GM18526 (cell line): Measurements from ENCODE around the gene OGG1.

Experiments used
- POLR2A ChIP-seq: IDR thresholded peaks from 3 replicates; pipeline ENCODE4 v1.6.1; 2011; ENCODE audit not compliant: insufficient read length; ENCODE audit errors: extremely low read depth

The OGG1 gene

DNA sequence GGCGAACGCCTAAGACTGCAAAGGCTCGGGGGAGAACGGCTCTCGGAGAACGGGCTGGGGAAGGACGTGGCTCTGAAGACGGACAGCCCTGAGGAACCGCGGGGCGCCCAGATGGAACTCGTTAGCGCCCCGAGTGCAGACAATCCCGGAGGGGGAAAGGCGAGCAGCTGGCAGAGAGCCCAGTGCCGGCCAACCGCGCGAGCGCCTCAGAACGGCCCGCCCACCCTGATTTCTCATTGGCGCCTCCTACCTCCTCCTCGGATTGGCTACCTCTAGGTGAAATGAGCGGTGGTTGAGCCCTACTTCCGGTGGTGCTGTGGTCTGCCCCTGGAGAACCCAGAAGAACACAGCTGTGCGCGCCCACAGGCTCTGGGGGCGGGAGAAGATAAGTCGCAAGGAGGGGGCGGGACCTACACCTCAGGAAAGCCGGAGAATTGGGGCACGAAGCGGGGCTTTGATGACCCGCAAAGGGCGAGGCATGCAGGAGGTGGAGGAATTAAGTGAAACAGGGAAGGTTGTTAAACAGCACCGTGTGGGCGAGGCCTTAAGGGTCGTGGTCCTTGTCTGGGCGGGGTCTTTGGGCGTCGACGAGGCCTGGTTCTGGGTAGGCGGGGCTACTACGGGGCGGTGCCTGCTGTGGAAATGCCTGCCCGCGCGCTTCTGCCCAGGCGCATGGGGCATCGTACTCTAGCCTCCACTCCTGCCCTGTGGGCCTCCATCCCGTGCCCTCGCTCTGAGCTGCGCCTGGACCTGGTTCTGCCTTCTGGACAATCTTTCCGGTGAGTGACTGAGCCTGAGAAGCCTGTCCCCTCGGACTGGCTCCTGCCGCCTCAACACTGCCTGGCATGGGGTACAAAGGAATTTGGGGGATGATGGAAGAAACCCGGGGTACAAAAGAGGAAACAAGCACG lies at the start of gene OGG1:
Gene OGG1, plus strand, starts transcription at position 308 of the 911 bp plus-strand sequence. Its CDS starts 335 bp downstream, at position 643.
- TF ChIP-seq POLR2A, result peak; percentile 68

- TF ChIP-seq POLR2A, result no peak
Observed at GRCh38 chr3:9700536-9700935, 49.2 kb upstream of the OGG1 start.

DNA sequence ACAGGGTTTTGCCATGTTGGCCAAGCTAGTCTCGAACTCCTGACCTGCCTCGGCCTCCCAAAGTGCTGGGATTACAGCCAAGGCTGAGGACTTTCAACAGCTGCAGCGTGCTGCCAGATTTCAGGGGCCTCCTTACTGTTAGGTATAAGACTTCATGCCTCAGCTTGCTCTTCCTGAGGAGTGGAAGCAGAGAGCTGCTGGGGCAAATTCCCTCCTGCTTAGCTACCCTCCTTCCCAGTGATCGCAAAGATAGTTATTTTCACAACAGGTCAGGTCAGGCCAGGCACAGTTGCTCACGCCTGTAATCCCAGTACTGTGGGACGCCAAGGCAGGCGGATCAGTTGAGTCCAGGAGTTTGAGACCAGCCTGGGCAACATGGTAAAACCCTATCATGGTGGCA lies 48.7 kb upstream of the OGG1 start:
- TF ChIP-seq POLR2A, result no peak

DNA sequence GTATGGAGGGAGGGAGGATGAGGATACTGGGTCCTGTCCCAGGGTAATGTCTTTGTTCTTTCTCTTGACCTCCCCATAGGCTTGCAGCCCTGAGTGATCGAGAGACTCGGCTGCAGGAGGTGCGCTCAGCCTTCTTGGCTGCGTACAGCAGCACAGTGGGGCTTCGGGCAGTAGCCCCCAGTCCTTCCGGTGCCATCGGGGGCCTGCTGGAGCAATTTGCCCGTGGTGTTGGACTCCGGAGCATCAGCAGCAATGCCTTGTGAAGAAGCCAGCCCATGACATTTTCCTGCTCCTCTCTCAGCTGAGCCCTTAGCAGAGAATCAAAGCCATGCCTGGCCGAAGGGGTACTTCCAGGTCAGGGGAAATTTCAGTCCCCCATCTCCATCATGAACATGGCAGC lies 48.0 kb upstream of the OGG1 start:
- TF ChIP-seq POLR2A, result no peak

- TF ChIP-seq POLR2A, result no peak
Observed at GRCh38 chr3:9703240-9703639, 46.5 kb upstream of the OGG1 start.

DNA sequence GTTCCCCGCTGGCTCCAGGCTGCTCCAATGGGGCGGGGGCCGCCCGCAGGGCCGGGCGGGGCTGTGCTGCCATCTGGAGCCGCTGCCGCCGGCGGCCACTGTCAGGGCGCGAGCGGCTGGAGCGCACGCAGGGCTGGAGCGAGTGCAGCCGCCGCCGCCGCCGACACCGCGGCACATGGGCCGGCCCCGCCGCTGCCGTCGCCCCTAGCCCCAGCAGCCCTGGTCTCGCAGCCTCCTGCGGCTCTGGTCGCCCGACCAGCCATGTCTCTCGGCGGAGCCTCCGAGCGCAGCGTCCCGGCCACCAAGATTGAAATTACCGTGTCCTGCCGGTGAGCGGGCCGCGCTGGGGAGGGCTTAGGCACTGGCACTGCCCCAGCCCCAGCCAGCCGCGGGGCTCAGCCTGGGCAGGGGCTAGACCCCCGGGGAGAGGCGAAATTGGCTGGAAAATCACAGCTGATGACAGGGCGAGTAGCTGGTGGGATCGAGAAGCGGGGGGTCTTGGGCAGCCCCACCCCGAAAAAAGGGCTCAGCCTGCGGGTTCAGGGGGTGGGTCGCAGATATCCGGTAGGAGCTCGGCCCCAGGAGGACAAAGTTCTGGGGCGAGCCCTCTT lies 45.9 kb upstream of the OGG1 start, which contains the start of gene CPNE9:
Gene CPNE9, plus strand, starts transcription at position 98 of the 611 bp plus-strand sequence. Its CDS starts 164 bp downstream, at position 262.
- TF ChIP-seq POLR2A, result no peak

DNA sequence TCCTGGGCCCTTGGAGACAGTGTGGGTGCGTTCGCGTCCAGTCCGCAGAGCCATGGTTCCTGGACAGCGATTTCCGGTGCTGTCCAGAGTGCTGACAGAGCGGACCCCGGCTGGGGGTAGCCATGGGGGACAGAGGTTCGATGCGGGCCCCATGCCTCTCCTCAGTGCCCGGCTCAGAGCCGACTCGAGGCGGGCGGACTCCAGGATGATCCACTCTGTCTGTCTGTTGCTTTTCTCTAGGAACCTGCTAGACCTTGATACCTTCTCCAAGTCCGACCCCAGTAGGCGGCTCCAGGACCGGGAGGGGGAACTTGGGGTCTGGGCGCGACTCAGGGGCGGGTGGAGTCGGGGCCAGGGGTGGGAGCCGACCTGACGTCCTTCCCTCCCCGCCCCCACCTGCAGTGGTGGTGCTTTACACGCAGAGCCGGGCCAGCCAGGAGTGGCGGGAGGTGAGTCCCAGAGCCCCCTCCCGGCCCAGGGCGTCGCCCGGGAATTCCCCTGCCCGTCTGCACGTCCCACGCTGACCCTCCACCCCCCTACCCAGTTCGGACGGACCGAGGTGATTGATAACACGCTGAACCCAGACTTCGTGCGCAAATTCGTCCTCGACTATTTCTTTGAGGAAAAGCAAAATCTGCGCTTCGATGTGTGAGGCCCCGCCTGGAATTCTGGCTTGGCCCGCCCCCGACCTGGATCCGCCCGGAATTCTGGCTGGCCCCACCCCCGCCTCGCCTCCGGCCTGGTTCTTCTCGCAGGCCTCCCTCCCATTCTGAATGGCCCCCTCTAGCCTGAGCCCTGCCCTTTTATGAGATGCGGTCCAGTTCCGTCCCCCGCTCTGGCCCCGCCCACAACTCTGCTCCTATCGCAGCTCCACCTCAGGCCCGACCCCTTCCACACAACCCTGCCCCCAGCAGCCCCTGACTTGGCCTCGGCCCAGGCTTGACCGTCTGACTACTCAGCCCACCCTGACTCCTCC lies 45.1 kb upstream of the OGG1 start:
- no peak for TF ChIP-seq POLR2A

DNA sequence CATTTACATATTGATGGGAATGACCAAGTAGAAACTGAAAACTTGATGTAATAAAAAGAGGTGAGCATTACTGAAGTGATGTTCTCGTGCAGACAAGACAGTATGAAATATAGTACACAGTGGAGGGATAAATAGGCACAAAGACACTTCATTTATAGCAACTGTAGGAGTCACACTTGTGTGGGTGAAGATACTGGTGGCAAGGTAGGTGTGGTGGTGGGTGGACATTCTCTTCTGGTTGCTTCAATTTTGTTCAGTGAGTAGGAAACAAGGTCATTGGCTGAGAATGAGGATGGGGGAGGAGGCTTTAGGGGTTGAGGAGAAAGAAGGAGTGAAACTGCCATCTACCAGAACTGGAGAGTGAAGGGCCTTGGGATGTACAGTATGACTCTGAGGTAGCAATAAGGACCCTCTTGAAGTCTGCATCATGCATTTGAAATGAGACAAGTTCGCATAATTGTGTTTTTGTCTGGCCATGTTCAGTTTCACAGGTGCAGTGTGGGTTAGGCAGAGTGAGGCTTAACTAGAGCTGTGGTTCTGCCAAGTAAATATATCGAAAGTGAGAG lies 39.5 kb upstream of the OGG1 start:
- no peak for TF ChIP-seq POLR2A

DNA sequence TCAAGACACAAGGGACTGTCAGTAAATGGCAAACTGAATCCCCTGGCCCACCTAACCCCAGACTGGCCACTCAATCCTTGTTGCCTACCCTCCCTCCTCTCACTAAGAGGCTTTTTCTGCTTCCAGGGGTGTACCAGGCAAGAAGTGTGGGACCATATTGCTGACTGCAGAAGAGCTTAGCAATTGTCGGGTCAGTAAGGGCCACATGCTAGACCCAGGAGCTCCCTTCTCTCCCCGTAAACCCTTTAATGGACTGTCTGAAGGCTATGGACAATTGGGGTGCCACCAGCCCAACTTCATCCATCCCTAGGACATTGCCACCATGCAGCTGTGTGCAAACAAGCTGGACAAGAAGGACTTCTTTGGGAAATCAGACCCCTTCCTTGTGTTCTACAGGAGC lies 37.3 kb upstream of the OGG1 start:
- TF ChIP-seq POLR2A, result no peak

- no peak for TF ChIP-seq POLR2A
Observed at GRCh38 chr3:9713142-9713541, 36.6 kb upstream of the OGG1 start.

DNA sequence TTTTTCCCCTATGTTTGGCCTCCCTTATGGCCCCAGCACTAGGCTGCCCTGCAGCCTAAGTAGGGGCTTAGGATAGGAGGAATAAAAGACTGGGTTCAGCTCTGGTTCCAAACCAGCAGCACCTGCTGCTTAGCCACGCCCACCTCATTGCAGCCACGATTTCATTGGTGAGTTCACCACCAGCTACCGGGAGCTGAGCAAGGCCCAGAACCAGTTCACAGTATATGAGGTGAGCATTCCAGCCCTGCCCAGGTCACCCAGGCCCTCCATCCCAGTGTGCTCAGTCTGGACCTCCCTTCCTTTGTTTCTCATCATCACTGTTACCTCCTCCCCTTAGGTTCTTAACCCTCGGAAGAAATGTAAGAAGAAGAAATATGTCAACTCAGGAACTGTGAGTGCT lies 34.6 kb upstream of the OGG1 start:
- no peak for TF ChIP-seq POLR2A

- TF ChIP-seq POLR2A, result no peak
Observed at GRCh38 chr3:9715764-9716437, 33.9 kb upstream of the OGG1 start.

- no peak for TF ChIP-seq POLR2A
Observed at GRCh38 chr3:9716801-9717555, 32.8 kb upstream of the OGG1 start.

DNA sequence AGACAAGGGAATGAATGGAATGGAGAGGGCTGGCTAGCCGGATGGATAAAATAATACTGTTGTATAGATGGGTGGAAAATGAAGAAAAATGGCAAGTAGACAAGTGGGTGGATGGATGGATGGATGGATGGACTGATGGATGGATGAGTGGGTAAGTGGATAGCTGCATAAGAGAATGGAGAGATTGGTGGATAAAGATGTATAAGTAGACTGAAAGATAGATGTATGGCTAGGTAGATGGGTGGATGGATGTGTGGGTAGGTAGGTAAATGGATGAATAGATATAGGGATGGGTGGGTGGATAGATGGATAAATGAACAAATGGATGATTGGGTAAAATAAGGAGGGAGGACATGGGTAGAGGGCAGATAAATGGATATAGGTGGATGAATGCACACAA lies 32.2 kb upstream of the OGG1 start:
- TF ChIP-seq POLR2A, result no peak
